K562 (cell line): ENCODE measurements around the gene NCAM2. TPM values are rescaled to one million over a fixed set of nuclear protein-coding genes. Genes with fewer than 3 reads are reported as not detected.

Source experiments
- ATAC-seq: fragments of 200-7000 bp; cut with Tn5 transposase; 3 replicates; pipeline ENCODE4 v1.9.1; 2020; ENCODE audit warnings: moderate library complexity
- BruUV-seq: library from RNA; stranded (reverse); fragments of 400-500 nt; replicated peaks from 2 replicates; lab custom pipeline; 2021; lab: Mats Ljungman, UMichigan
- CTCF ChIA-PET: fragments of 300-600 bp; formaldehyde crosslinking; extraction: SDS; loops from one replicate; lab custom pipeline; 2021; ENCODE audit warnings: low intra/inter-chr PET ratio; lab: Yijun Ruan, JAX
- POLR2A ChIA-PET: fragments of 300-600, 350-650 bp; sonication (Branson Sonifier 250); formaldehyde crosslinking; extraction: SDS; loops from one replicate; lab custom pipeline; 2021; ENCODE audit warnings: antibody characterized with exemption, inconsistent platforms; lab: Yijun Ruan, JAX
- DNase-seq, 4 experiments: peaks; one replicate each; pipeline versions ENCODE4 v3.0.0 to v3.0.0-alpha.2; 2011 to 2018; ENCODE audit warnings: low spot score in 3 of 4, mixed read lengths in 3 of 4; ENCODE audit errors: extremely low read depth in 1 of 4
- FAIRE-seq: peaks from 2 replicates; lab custom pipeline; 2011; peaks lifted over from hg19 to GRCh38; lab: Jason Lieb, UNC
- H2AFZ ChIP-seq: 2 replicates; pipeline ENCODE4 v1.6.0; 2011; ENCODE audit warnings: low read depth, low read length, control low read depth, inconsistent platforms
- H3K27ac ChIP-seq: fragments of 200-600 bp; 3 replicates; pipeline ENCODE4 v1.8.0; 2011; ENCODE audit warnings: low read depth, mild to moderate bottlenecking, control low read depth, inconsistent platforms, low read length, moderate library complexity, mixed read lengths; ENCODE audit errors: extremely low read depth
- H3K27me3 ChIP-seq, 2 experiments: fragments of 300-600 bp in 1 of 2; 2 replicates in 1 of 2; 3 replicates in 1 of 2; pipeline versions ENCODE4 v1.6.0 to v1.8.0; 2011; ENCODE audit warnings: inconsistent platforms in 2 of 2, low read length in 2 of 2, mild to moderate bottlenecking in 1 of 2, mixed read lengths in 1 of 2, moderate library complexity in 1 of 2; ENCODE audit not compliant: control insufficient read depth in 2 of 2, insufficient read depth in 2 of 2
- H3K36me3 ChIP-seq: fragments of 300-600 bp; 3 replicates; pipeline ENCODE4 v1.8.0; 2011; ENCODE audit warnings: mild to moderate bottlenecking, low read length, inconsistent platforms; ENCODE audit not compliant: control insufficient read depth, insufficient read depth
- H3K4me1 ChIP-seq, 2 experiments: fragments of 200-600 bp in 1 of 2; replicated peaks in 1 of 2; 2 replicates in 1 of 2; 3 replicates in 1 of 2; pipeline versions ENCODE4 v1.5.1 to v1.8.0; 2011; ENCODE audit warnings: inconsistent platforms in 2 of 2, low read length in 2 of 2, mild to moderate bottlenecking in 1 of 2, mixed read lengths in 1 of 2, moderate library complexity in 1 of 2; ENCODE audit not compliant: control insufficient read depth in 2 of 2, insufficient read depth in 2 of 2
- H3K4me2 ChIP-seq: 2 replicates; pipeline ENCODE4 v1.6.1; 2011; ENCODE audit warnings: low read length, control low read depth, inconsistent platforms, mixed read lengths; ENCODE audit not compliant: insufficient read depth
- H3K4me3 ChIP-seq: fragments of 200-600 bp; sonication (generic), shearing (Covaris generic); 2 replicates; pipeline ENCODE4 v1.5.1; 2016; ENCODE audit warnings: control low read depth, inconsistent platforms
- H3K79me2 ChIP-seq: fragments of 200-600 bp; 3 replicates; pipeline ENCODE4 v1.8.0; 2011; ENCODE audit warnings: low read length, inconsistent platforms; ENCODE audit not compliant: control insufficient read depth, insufficient read depth
- H3K9ac ChIP-seq, 2 experiments: 2 replicates each; pipeline versions ENCODE4 v1.6.0 to v1.6.1; 2011; ENCODE audit warnings: low read depth in 2 of 2, low read length in 2 of 2, control low read depth in 1 of 2, inconsistent platforms in 1 of 2, mild to moderate bottlenecking in 1 of 2, mixed read lengths in 1 of 2; ENCODE audit not compliant: insufficient read depth in 1 of 2
- H3K9me1 ChIP-seq: one replicate; pipeline ENCODE4 v1.6.0; 2011; ENCODE audit warnings: inconsistent platforms, mild to moderate bottlenecking, low read length, moderate library complexity; ENCODE audit not compliant: control insufficient read depth, insufficient read depth
- H3K9me3 ChIP-seq: replicated peaks from 2 replicates; pipeline ENCODE4 v1.5.1; 2011; ENCODE audit warnings: low read depth, low read length, inconsistent platforms; ENCODE audit not compliant: control insufficient read depth, insufficient read depth
- H4K20me1 ChIP-seq: replicated peaks from 2 replicates; pipeline ENCODE4 v1.6.1; 2011; ENCODE audit warnings: low read length, inconsistent platforms, mixed read lengths; ENCODE audit not compliant: control insufficient read depth, insufficient read depth
- HDGF ChIP-seq: fragments of 450-650 bp; IDR thresholded peaks from 2 replicates; pipeline ENCODE4 v1.6.1; 2016
- PURB ChIP-seq: sonication (generic); formaldehyde crosslinking; IDR thresholded peaks from 2 replicates; pipeline ENCODE4 v1.9.0; 2021; ENCODE audit warnings: low read depth, mild to moderate bottlenecking, missing genetic modification reagents
- RBM22 ChIP-seq: fragments of 200-400 bp; formaldehyde crosslinking; IDR thresholded peaks from 2 replicates; pipeline ENCODE4 v1.6.1; 2018; ENCODE audit warnings: low read length, low read depth; ENCODE audit not compliant: poor library complexity, severe bottlenecking
- ZNF316 ChIP-seq: fragments of 450-650 bp; IDR thresholded peaks from 2 replicates; pipeline ENCODE4 v1.6.1; 2016
- ZNF609 ChIP-seq: sonication (generic); formaldehyde crosslinking; IDR thresholded peaks from 2 replicates; pipeline ENCODE4 v1.8.1; 2023; ENCODE audit warnings: missing genetic modification reagents, mild to moderate bottlenecking, borderline replicate concordance
- ZNF75A ChIP-seq: fragments of 450-650 bp; formaldehyde crosslinking; IDR thresholded peaks from 2 replicates; pipeline ENCODE4 v1.4.0; 2020; ENCODE audit warnings: mild to moderate bottlenecking
- WGBS: fragments of 100-300 bp; shearing (Covaris generic); methylation state at CpG from one replicate; pipeline ENCODE4 v1.1.6; 2016; ENCODE audit warnings: low coverage, mixed read lengths; ENCODE audit not compliant: insufficient coverage; ENCODE audit errors: missing lambda C conversion rate; 5-methylcytosine and 5-hydroxymethylcytosine counted together
- in situ Hi-C: fragments of 300-500 bp; cut with MboI; formaldehyde crosslinking; loops from 4 replicates; pipeline ENCODE4 v1.15.0; 2018; ENCODE audit warnings: inconsistent platforms, mixed read lengths
- intact Hi-C: fragments of 100-400 bp; cut with micrococcal nuclease; formaldehyde crosslinking; loops from 2 replicates; pipeline ENCODE4 v1.14.2; 2022
- polyA plus RNA-seq, 8 experiments: library from polyadenylated mRNA; depleted of rRNA in 4 of 8; stranded (reverse) in 5 of 8; unstranded in 3 of 8; fragments of >200 nt; fragmentation: Nextera tagmentation in 2 of 8; fragmentation: Illumina TruSeq in 1 of 8; extraction: Ambion mirVana in 2 of 8; extraction: Trizol in 1 of 8; gene quantifications; 2 replicates each; pipeline versions ENCODE4 v1.2.1 to v1.2.3, GENCODE V29; 2011 to 2014; ENCODE audit warnings: inconsistent platforms in 1 of 8, missing spikeins in 1 of 8
- total RNA-seq, 7 experiments: library from RNA; depleted of rRNA in 6 of 7; stranded (reverse); fragments of >200 nt in 6 of 7; fragmentation: Illumina TruSeq in 2 of 7; extraction: Trizol in 2 of 7; gene quantifications; 2 replicates each; pipeline versions ENCODE4 v1.2.1 to v1.2.3, GENCODE V29; 2011 to 2021; ENCODE audit warnings: low replicate concordance in 1 of 7

Gene NCAM2
- total and polyA plus RNA-seq, 9 of the 15 experiments (the other 6 are each of a cell fraction or from before 2014, with no cell fraction given): 14.0 to 58.2 (median 27.8) TPM

- BruUV-seq: no TSS peak
- Histone ChIP-seq H4K20me1 (no peaks in the 10 kb centered on the region), H3K9me1 (no peaks in the 10 kb centered on the region), H3K9me3 (no peaks in the 10 kb centered on the region), H3K27me3 (no peaks in the 10 kb centered on the region), H3K4me2 (no peak overlapping the region), H3K79me2 (no peaks in the 10 kb centered on the region), H3K36me3 (no peaks in the 10 kb centered on the region), H3K4me1 (no peaks in the 10 kb centered on the region), H3K4me3 (no peak overlapping the region), H3K9ac (no peak overlapping the region), H3K27ac (no peak overlapping the region), H2AFZ (no peak overlapping the region)
- CTCF ChIA-PET: no interaction called here
- TF ChIP-seq HDGF (no peak), ZNF316 (peak; percentile 58), ZNF75A (CRISPR knock-in tag) (no peak), ZNF609 (CRISPR knock-in tag) (no peak), PURB (CRISPR knock-in tag) (no peak), RBM22 (no peak)
- FAIRE-seq (no peak), DNase-seq (no peak), ATAC-seq (no peak)
- POLR2A ChIA-PET: no interaction called here
- in situ Hi-C loops (no loop called here), intact Hi-C loops (no loop called here)
- WGBS: 2% methylated on average over 4 of the region's 4 CpGs
Measured at GRCh38 chr21:20949884-20950283, 48.3 kb upstream of the NCAM2 start.
